ENCODE data around the gene RDH13.
"Not testable (repeated sequence)": the region's sequence is repeated elsewhere in the genome, so short reads cannot be mapped to it uniquely, and the experiment has no call there.

The RDH13 gene

GRCh38 chr19:55015126-55015525 lies 47.8 kb downstream of the RDH13 start:
- H3K27me3 ChIP-seq (ENCODE audit: control insufficient read depth, insufficient read depth, low read length, poor library complexity, severe bottlenecking): no peaks in the 10 kb centered on the region
- H3K36me3 ChIP-seq (ENCODE audit: control insufficient read depth, insufficient read depth, low read length): no peaks in the 10 kb centered on the region
- H3K4me1 ChIP-seq (ENCODE audit: control insufficient read depth, insufficient read depth, low read length): peaks cover 3% of the 10 kb centered on the region
- H3K9me3 ChIP-seq (ENCODE audit: control insufficient read depth, low read length): no peaks in the 10 kb centered on the region
- H3K4me3 ChIP-seq (ENCODE audit: insufficient read depth, low read depth, low read length): no peak overlapping the region
- H3K27ac ChIP-seq (ENCODE audit: insufficient read depth, low read depth, low read length, poor library complexity, severe bottlenecking): no peak overlapping the region
- 89 to 90% methylated on average over 4 to 5 of the region's 5 CpGs for WGBS, 2 experiments

- H3K27ac ChIP-seq (ENCODE audit: insufficient read depth, low read depth, low read length, poor library complexity, severe bottlenecking): no peak overlapping the region
- WGBS, 2 experiments: 94 to 96% methylated on average over 22 of the region's 22 CpGs
- no peak overlapping the region for H3K4me3 ChIP-seq (ENCODE audit: insufficient read depth, low read depth, low read length)
- H3K36me3 ChIP-seq (ENCODE audit: control insufficient read depth, insufficient read depth, low read length): no peaks in the 10 kb centered on the region
- H3K9me3 ChIP-seq (ENCODE audit: control insufficient read depth, low read length): no peaks in the 10 kb centered on the region
- H3K4me1 ChIP-seq (ENCODE audit: control insufficient read depth, insufficient read depth, low read length): peaks cover 3% of the 10 kb centered on the region
- no peaks in the 10 kb centered on the region for H3K27me3 ChIP-seq (ENCODE audit: control insufficient read depth, insufficient read depth, low read length, poor library complexity, severe bottlenecking)
Measured at GRCh38 chr19:55014714-55015113, 48.2 kb downstream of the RDH13 start.

DNA sequence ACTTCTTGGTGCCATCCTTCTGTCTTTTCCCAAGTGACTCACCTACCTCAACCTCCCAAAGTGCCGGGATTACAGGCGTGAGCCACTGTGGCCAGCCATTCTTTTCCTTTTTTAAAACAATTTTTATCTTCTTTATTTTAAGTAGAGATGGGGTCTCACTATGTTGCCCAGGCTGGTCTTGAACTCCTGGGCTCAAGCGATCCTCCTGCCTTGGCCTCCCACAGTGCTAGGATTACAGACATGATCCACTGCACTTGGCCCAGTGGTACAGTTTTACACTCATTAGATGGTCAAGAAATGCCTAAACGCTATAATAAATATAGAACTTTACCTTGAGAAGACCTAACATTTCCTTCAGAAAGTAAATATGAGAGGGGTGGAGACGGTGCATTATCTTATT lies 49.4 kb downstream of the RDH13 start:
- no peak overlapping the region for H3K4me3 ChIP-seq (ENCODE audit: insufficient read depth, low read depth, low read length)
- no peaks in the 10 kb centered on the region for H3K36me3 ChIP-seq (ENCODE audit: control insufficient read depth, insufficient read depth, low read length)
- no peaks in the 10 kb centered on the region for H3K27me3 ChIP-seq (ENCODE audit: control insufficient read depth, insufficient read depth, low read length, poor library complexity, severe bottlenecking)
- WGBS, 2 experiments: 82 to 84% methylated on average over 4 to 5 of the region's 5 CpGs
- H3K27ac ChIP-seq (ENCODE audit: insufficient read depth, low read depth, low read length, poor library complexity, severe bottlenecking): no peak overlapping the region
- no peaks in the 10 kb centered on the region for H3K9me3 ChIP-seq (ENCODE audit: control insufficient read depth, low read length)
- H3K4me1 ChIP-seq (ENCODE audit: control insufficient read depth, insufficient read depth, low read length): peaks cover 3% of the 10 kb centered on the region

DNA sequence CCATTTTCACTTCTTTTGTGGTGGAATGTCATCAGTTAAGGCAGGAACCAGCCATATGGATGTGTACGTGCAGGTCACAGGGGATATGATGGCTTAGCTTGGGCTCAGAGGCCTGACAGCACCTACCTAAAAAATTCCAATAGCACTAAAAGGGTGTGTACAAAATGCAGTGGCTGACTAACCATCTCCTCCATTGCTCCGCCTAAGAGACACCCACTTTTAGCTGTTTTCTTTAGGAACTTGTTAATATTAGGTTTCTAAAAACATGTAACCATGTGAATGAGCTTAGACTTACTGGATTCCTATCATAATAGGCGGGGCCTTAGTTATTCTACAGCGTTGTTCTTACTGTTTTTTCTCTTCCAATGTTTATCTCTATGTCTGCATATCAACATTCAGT lies 50.6 kb downstream of the RDH13 start:
- Histone ChIP-seq H3K4me1 (ENCODE audit: control insufficient read depth, insufficient read depth, low read length) (peaks cover 3% of the 10 kb centered on the region), H3K27ac (ENCODE audit: insufficient read depth, low read depth, low read length, poor library complexity, severe bottlenecking) (no peak overlapping the region), H3K27me3 (ENCODE audit: control insufficient read depth, insufficient read depth, low read length, poor library complexity, severe bottlenecking) (no peaks in the 10 kb centered on the region), H3K4me3 (ENCODE audit: insufficient read depth, low read depth, low read length) (no peak overlapping the region), H3K36me3 (ENCODE audit: control insufficient read depth, insufficient read depth, low read length) (no peaks in the 10 kb centered on the region), H3K9me3 (ENCODE audit: control insufficient read depth, low read length) (no peaks in the 10 kb centered on the region)
- WGBS, 2 experiments: 64 to 68% methylated on average over 3 to 4 of the region's 4 CpGs

- H3K4me3 ChIP-seq (ENCODE audit: insufficient read depth, low read depth, low read length); H3K9me3 ChIP-seq (ENCODE audit: control insufficient read depth, low read length); H3K36me3 ChIP-seq (ENCODE audit: control insufficient read depth, insufficient read depth, low read length); H3K27me3 ChIP-seq (ENCODE audit: control insufficient read depth, insufficient read depth, low read length, poor library complexity, severe bottlenecking); H3K4me1 ChIP-seq (ENCODE audit: control insufficient read depth, insufficient read depth, low read length); H3K27ac ChIP-seq (ENCODE audit: insufficient read depth, low read depth, low read length, poor library complexity, severe bottlenecking): not testable (repeated sequence)
- 59 to 71% methylated on average over 7 of the region's 7 CpGs for WGBS, 2 experiments
Measured at GRCh38 chr19:55010561-55010960, 52.4 kb downstream of the RDH13 start.

- 78 to 83% methylated on average over 7 of the region's 7 CpGs for WGBS, 2 experiments
- not testable (repeated sequence) for H3K4me3 ChIP-seq (ENCODE audit: insufficient read depth, low read depth, low read length); H3K27ac ChIP-seq (ENCODE audit: insufficient read depth, low read depth, low read length, poor library complexity, severe bottlenecking); H3K9me3 ChIP-seq (ENCODE audit: control insufficient read depth, low read length); H3K4me1 ChIP-seq (ENCODE audit: control insufficient read depth, insufficient read depth, low read length); H3K27me3 ChIP-seq (ENCODE audit: control insufficient read depth, insufficient read depth, low read length, poor library complexity, severe bottlenecking); H3K36me3 ChIP-seq (ENCODE audit: control insufficient read depth, insufficient read depth, low read length)
Measured at GRCh38 chr19:55008781-55009180, 54.2 kb downstream of the RDH13 start.

DNA sequence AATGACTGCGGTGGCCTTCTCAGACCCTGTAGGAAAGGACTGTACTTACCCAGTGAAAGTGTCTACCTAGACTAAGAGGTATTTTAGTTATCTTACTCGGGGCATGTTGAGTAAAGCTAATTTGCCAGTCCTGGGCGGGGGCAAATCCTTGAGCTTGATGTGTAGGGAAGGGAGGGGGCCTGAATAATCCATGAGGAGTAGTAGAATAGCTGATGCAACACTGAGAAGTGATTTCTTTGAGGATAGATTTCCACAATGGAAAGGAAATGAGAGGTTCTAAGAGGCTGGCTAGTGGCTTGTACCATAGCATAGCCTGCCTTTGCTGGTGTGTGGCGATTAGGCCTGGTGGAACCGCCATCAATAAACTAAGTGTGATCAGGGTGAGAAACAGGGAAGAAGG lies 54.8 kb downstream of the RDH13 start:
- H3K36me3 ChIP-seq (ENCODE audit: control insufficient read depth, insufficient read depth, low read length); H3K4me1 ChIP-seq (ENCODE audit: control insufficient read depth, insufficient read depth, low read length); H3K27me3 ChIP-seq (ENCODE audit: control insufficient read depth, insufficient read depth, low read length, poor library complexity, severe bottlenecking); H3K27ac ChIP-seq (ENCODE audit: insufficient read depth, low read depth, low read length, poor library complexity, severe bottlenecking); H3K9me3 ChIP-seq (ENCODE audit: control insufficient read depth, low read length); H3K4me3 ChIP-seq (ENCODE audit: insufficient read depth, low read depth, low read length): not testable (repeated sequence)
- WGBS, 2 experiments: 45 to 57% methylated on average over 1 to 3 of the region's 5 CpGs

- not testable (repeated sequence) for H3K27ac ChIP-seq (ENCODE audit: insufficient read depth, low read depth, low read length, poor library complexity, severe bottlenecking); H3K9me3 ChIP-seq (ENCODE audit: control insufficient read depth, low read length); H3K4me1 ChIP-seq (ENCODE audit: control insufficient read depth, insufficient read depth, low read length); H3K27me3 ChIP-seq (ENCODE audit: control insufficient read depth, insufficient read depth, low read length, poor library complexity, severe bottlenecking); H3K36me3 ChIP-seq (ENCODE audit: control insufficient read depth, insufficient read depth, low read length)
- H3K4me3 ChIP-seq (ENCODE audit: insufficient read depth, low read depth, low read length): peak overlapping the region; percentile 6
- 26 to 30% methylated on average over 3 of the region's 3 CpGs for WGBS, 2 experiments
Measured at GRCh38 chr19:55007537-55007936, 55.4 kb downstream of the RDH13 start.

DNA sequence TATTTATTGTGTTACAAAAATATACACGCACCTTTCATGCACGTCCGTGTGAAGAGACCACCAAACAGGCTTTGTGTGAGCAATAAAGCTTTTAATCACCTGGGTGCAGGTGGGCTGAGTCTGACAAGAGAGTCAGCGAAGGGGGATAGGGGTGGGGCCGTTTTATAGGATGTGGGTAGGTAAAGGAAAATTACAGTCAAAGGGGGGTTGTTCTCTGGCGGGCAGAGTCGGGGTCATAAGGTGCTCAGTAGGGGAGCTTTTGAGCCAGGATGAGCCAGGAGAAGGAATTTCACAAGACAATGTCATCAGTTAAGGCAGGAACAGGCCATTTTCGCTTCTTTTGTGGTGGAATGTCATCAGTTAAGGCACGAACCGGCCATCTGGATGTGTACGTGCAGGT lies 56.2 kb downstream of the RDH13 start:
- not testable (repeated sequence) for H3K27me3 ChIP-seq (ENCODE audit: control insufficient read depth, insufficient read depth, low read length, poor library complexity, severe bottlenecking); H3K9me3 ChIP-seq (ENCODE audit: control insufficient read depth, low read length); H3K36me3 ChIP-seq (ENCODE audit: control insufficient read depth, insufficient read depth, low read length); H3K4me1 ChIP-seq (ENCODE audit: control insufficient read depth, insufficient read depth, low read length); H3K27ac ChIP-seq (ENCODE audit: insufficient read depth, low read depth, low read length, poor library complexity, severe bottlenecking)
- peak overlapping the region; percentile 54 for H3K4me3 ChIP-seq (ENCODE audit: insufficient read depth, low read depth, low read length)
- 4 to 8% methylated on average over 11 of the region's 11 CpGs for WGBS, 2 experiments

DNA sequence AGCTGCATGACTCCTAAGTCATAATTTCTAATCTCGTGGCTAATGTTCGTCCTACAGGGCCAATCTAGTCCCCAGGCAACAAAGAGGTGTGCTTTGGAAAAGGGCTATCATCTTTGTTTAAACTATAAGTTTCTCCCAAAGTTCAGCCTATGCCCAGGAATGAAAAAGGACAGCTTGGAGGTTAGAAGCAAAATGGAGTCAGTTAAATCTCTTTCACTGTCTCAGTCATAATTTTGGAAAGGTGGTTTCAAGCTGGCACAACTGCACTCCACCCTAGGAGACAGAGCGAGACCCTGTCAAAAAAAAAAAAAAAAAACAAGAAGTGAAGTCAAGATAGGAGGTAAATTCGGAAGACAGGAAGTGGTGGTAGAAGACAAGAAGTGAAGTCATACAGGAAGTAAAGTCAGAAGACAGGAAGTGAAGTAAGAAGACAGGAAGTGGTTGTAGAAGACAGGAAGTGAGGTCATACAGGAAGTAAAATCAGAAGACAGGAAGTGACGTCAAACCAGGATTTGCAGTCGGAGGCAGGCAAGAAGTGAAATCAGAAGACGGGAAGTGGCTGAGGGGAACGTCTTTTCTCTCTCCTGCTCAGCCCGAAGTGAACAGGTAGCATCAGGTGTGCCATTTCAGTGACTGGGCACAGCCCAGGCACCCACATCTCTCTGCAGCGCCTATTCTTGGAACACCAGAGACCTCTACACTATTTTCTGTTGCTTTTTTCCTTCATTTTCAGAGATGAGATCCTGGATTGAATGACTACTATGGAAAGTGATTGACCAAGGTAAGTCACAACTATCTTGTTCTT lies 57.1 kb downstream of the RDH13 start:
- WGBS, 2 experiments: 37 to 43% methylated on average over 10 of the region's 10 CpGs
- Histone ChIP-seq H3K27me3 (ENCODE audit: control insufficient read depth, insufficient read depth, low read length, poor library complexity, severe bottlenecking) (no peaks in the 10 kb centered on the region), H3K9me3 (ENCODE audit: control insufficient read depth, low read length) (no peaks in the 10 kb centered on the region), H3K27ac (ENCODE audit: insufficient read depth, low read depth, low read length, poor library complexity, severe bottlenecking) (peak overlapping the region; percentile 50), H3K36me3 (ENCODE audit: control insufficient read depth, insufficient read depth, low read length) (peaks cover 13% of the 10 kb centered on the region), H3K4me1 (ENCODE audit: control insufficient read depth, insufficient read depth, low read length) (no peaks in the 10 kb centered on the region), H3K4me3 (ENCODE audit: insufficient read depth, low read depth, low read length) (peak overlapping the region; percentile 54)

DNA sequence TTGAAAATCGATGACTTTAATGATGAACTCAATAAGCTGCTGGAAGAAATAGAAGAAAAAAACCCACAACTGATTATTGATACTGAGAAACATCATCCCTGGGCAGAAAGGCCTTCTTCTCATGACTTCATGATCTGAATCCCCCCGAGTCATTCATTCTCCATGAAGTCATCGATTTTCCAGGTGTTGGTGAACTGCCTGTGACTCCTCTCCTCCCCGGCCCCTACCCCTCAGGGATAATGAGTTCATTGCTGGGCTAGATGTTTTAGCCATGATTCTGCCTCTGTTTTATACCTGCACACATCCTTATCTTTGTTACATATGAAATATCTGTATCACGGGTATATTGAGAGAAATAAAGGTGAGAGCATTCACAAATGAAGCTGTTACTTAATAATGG lies 62.2 kb downstream of the RDH13 start:
- H3K4me3 ChIP-seq (ENCODE audit: insufficient read depth, low read depth, low read length): no peak overlapping the region
- no peaks in the 10 kb centered on the region for H3K4me1 ChIP-seq (ENCODE audit: control insufficient read depth, insufficient read depth, low read length)
- no peaks in the 10 kb centered on the region for H3K27me3 ChIP-seq (ENCODE audit: control insufficient read depth, insufficient read depth, low read length, poor library complexity, severe bottlenecking)
- H3K9me3 ChIP-seq (ENCODE audit: control insufficient read depth, low read length): no peaks in the 10 kb centered on the region
- H3K36me3 ChIP-seq (ENCODE audit: control insufficient read depth, insufficient read depth, low read length): peaks cover 39% of the 10 kb centered on the region
- no peak overlapping the region for H3K27ac ChIP-seq (ENCODE audit: insufficient read depth, low read depth, low read length, poor library complexity, severe bottlenecking)
- 84 to 85% methylated on average over 5 of the region's 5 CpGs for WGBS, 2 experiments
